Measurements from ENCODE around the gene IGF2R. TPM values are rescaled to one million over a fixed set of nuclear protein-coding genes. Genes with fewer than 3 reads are reported as not detected.

The IGF2R gene
- polyA plus RNA-seq, 2 donors, result 12.9 to 15.0 TPM

DNA sequence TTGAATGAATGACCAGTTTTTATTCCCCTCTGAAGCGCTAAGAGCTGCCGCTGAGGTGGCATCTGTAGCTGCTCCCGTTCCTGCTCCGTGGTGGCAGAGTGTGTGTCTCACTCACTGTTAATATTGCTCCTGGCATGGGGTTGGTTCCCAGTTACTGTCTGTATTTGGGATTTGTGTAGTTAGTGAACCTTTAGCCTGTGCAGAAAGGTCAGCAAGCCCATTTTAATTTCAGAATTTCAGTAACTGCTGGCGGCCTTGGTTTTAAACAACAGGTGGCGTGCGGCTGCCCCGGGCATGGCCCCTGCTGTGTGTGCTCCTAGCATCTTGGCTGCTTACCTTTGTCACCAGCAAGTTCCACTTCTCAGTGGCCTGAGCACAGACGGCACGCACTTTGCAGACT, 98.7 kb downstream of the IGF2R start:
- Histone ChIP-seq H3K36me3 (ENCODE audit: control insufficient read depth in 2 of 2, insufficient read depth in 2 of 2, low read length in 1 of 2) (peaks cover 26 to 66% of the 10 kb centered on the region in 2 donors), H3K27ac (ENCODE audit: low read depth in 2 of 2, low read length in 1 of 2) (no peak overlapping the region), H3K27me3 (ENCODE audit: control insufficient read depth in 1 of 2, insufficient read depth in 2 of 2, low read length in 2 of 2) (no peaks in the 10 kb centered on the region), H3K9me3 (ENCODE audit: control insufficient read depth in 2 of 2, insufficient read depth in 1 of 2, low read depth in 1 of 2, low read length in 1 of 2) (no peaks in the 10 kb centered on the region), H3K4me3 (ENCODE audit: low read depth in 1 of 2, low read length in 2 of 2) (no peak overlapping the region), H3K4me1 (ENCODE audit: control insufficient read depth in 2 of 2, insufficient read depth in 2 of 2, low read length in 1 of 2) (no peaks in the 10 kb centered on the region)
- 94 to 95% methylated on average over 10 of the region's 10 CpGs for WGBS, 2 donors

DNA sequence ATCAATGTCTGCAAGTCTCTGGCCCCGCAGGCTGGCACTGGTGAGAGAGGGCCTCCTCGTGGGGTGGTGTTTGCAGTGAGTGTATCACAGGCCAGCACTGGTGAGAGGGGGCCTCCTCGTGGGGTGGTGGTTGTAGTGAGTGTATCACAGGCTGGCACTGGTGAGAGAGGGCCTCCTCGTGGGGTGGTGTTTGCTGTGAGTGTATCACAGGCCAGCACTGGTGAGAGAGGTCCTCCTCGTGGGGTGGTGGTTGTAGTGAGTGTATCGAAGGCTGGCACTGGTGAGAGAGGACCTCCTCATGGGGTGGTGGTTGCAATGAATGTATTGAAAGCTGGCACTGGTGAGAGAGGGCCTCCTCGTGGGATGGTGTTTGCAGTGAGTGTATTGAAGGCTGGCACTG, 99.5 kb downstream of the IGF2R start:
- peaks cover 31 to 71% of the 10 kb centered on the region in 2 donors for H3K36me3 ChIP-seq (ENCODE audit: control insufficient read depth in 2 of 2, insufficient read depth in 2 of 2, low read length in 1 of 2)
- H3K27ac ChIP-seq (ENCODE audit: low read depth in 2 of 2, low read length in 1 of 2), result no peak overlapping the region
- H3K27me3 ChIP-seq (ENCODE audit: control insufficient read depth in 1 of 2, insufficient read depth in 2 of 2, low read length in 2 of 2), result no peaks in the 10 kb centered on the region
- WGBS, 2 donors, result 85% methylated on average over 7 of the region's 7 CpGs
- no peaks in the 10 kb centered on the region for H3K4me1 ChIP-seq (ENCODE audit: control insufficient read depth in 2 of 2, insufficient read depth in 2 of 2, low read length in 1 of 2)
- no peaks in the 10 kb centered on the region for H3K9me3 ChIP-seq (ENCODE audit: control insufficient read depth in 2 of 2, insufficient read depth in 1 of 2, low read depth in 1 of 2, low read length in 1 of 2)
- no peak overlapping the region for H3K4me3 ChIP-seq (ENCODE audit: low read depth in 1 of 2, low read length in 2 of 2)

DNA sequence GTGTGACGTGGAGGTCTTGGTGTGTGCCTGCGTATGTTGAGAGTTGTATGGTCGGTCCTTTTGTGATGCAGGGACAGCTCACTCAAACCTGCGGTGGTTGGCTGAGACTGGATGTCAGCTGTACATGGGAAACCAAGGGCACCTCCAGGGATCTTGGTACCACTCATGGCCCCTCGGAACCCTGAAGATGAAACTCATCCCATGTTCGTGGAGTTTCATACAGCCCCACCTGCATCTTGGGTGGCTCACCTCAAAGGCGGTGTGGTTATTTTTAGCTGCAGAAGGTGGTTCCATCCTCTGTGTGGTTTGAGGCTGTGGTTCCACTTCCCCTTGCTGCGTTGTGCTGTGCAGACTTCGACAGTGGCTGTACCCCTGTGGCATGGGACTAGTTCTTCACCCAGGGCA, 100.2 kb downstream of the IGF2R start:
- H3K9me3 ChIP-seq (ENCODE audit: control insufficient read depth in 2 of 2, insufficient read depth in 1 of 2, low read depth in 1 of 2, low read length in 1 of 2), result no peaks in the 10 kb centered on the region
- 78 to 79% methylated on average over 9 of the region's 9 CpGs for WGBS, 2 donors
- H3K4me3 ChIP-seq (ENCODE audit: low read depth in 1 of 2, low read length in 2 of 2), result no peak overlapping the region
- H3K27ac ChIP-seq (ENCODE audit: low read depth in 2 of 2, low read length in 1 of 2), result no peak overlapping the region
- peaks cover 31 to 72% of the 10 kb centered on the region in 2 donors for H3K36me3 ChIP-seq (ENCODE audit: control insufficient read depth in 2 of 2, insufficient read depth in 2 of 2, low read length in 1 of 2)
- no peaks in the 10 kb centered on the region for H3K4me1 ChIP-seq (ENCODE audit: control insufficient read depth in 2 of 2, insufficient read depth in 2 of 2, low read length in 1 of 2)
- H3K27me3 ChIP-seq (ENCODE audit: control insufficient read depth in 1 of 2, insufficient read depth in 2 of 2, low read length in 2 of 2), result no peaks in the 10 kb centered on the region

DNA sequence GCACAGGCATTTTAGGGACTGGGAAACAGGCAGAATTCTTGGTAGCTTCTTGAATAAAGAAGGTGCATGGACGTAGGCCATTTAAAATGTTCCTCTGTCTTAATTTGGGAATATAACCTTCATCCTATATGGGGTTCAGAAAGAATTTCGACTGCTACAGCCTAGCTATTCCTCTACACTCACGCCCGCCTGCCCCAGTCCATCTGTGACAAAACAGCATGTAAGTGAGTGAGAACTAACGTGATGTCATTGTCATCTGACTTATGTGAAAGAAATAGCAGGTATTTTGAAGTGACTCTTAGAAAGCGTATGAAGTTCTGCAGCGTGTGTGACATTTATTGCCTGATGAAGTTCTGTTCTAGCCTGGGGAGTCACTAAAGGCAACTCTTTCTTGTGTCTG, 100.6 kb downstream of the IGF2R start:
- no peaks in the 10 kb centered on the region for H3K9me3 ChIP-seq (ENCODE audit: control insufficient read depth in 2 of 2, insufficient read depth in 1 of 2, low read depth in 1 of 2, low read length in 1 of 2)
- no peaks in the 10 kb centered on the region for H3K4me1 ChIP-seq (ENCODE audit: control insufficient read depth in 2 of 2, insufficient read depth in 2 of 2, low read length in 1 of 2)
- H3K27ac ChIP-seq (ENCODE audit: low read depth in 2 of 2, low read length in 1 of 2), result no peak overlapping the region
- WGBS, 2 donors, result 92 to 95% methylated on average over 7 of the region's 7 CpGs
- peaks cover 31 to 68% of the 10 kb centered on the region in 2 donors for H3K36me3 ChIP-seq (ENCODE audit: control insufficient read depth in 2 of 2, insufficient read depth in 2 of 2, low read length in 1 of 2)
- H3K4me3 ChIP-seq (ENCODE audit: low read depth in 1 of 2, low read length in 2 of 2), result no peak overlapping the region
- no peaks in the 10 kb centered on the region for H3K27me3 ChIP-seq (ENCODE audit: control insufficient read depth in 1 of 2, insufficient read depth in 2 of 2, low read length in 2 of 2)

DNA sequence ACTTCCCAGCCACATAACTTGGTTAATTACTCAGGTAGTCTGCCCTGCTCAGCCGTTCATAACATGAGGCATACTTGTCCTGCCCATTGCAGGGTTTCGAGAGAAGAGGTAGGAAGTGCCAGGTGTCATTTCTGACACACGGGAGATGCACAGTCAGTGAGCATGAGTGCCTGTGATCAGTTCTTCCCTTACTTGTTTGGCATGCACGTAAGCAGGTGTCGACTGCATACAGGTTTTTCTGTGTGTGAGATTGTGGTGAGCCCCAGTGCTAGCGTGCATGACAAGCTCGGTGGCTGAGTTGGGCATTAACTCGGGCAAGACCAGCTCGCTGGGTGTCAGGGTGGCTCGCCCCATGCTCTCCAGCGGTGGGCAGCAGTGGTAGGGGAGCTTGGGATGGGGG, 101.5 kb downstream of the IGF2R start:
- no peaks in the 10 kb centered on the region for H3K27me3 ChIP-seq (ENCODE audit: control insufficient read depth in 1 of 2, insufficient read depth in 2 of 2, low read length in 2 of 2)
- H3K4me3 ChIP-seq (ENCODE audit: low read depth in 1 of 2, low read length in 2 of 2), result no peak overlapping the region
- H3K9me3 ChIP-seq (ENCODE audit: control insufficient read depth in 2 of 2, insufficient read depth in 1 of 2, low read depth in 1 of 2, low read length in 1 of 2), result no peaks in the 10 kb centered on the region
- WGBS, 2 donors, result 93 to 95% methylated on average over 11 of the region's 11 CpGs
- H3K36me3 ChIP-seq (ENCODE audit: control insufficient read depth in 2 of 2, insufficient read depth in 2 of 2, low read length in 1 of 2), result peaks cover 31 to 68% of the 10 kb centered on the region in 2 donors
- no peaks in the 10 kb centered on the region for H3K4me1 ChIP-seq (ENCODE audit: control insufficient read depth in 2 of 2, insufficient read depth in 2 of 2, low read length in 1 of 2)
- H3K27ac ChIP-seq (ENCODE audit: low read depth in 2 of 2, low read length in 1 of 2), result no peak overlapping the region

DNA sequence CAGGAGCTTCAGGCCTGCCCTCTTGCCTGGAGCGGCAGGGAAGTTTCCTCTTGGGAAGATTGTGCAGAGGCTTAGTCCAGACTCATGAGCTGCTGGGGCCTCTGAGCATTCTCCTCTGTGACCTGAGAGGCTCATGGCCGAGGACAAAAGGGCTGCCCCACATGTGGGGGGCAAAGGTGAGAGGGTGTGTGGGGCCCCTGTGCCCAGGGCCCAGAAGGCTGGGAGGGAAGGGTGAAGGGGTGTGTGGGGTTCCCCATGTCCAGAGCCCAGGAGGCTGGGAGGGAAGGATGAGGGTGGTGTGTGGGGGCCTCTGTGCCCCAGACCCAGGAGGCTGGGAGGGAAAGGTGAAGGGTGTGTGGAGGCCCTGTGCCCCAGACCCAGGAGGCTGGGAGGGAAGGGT, 101.9 kb downstream of the IGF2R start:
- Histone ChIP-seq H3K27me3 (ENCODE audit: control insufficient read depth in 1 of 2, insufficient read depth in 2 of 2, low read length in 2 of 2) (no peaks in the 10 kb centered on the region), H3K9me3 (ENCODE audit: control insufficient read depth in 2 of 2, insufficient read depth in 1 of 2, low read depth in 1 of 2, low read length in 1 of 2) (no peaks in the 10 kb centered on the region), H3K27ac (ENCODE audit: low read depth in 2 of 2, low read length in 1 of 2) (no peak overlapping the region), H3K4me1 (ENCODE audit: control insufficient read depth in 2 of 2, insufficient read depth in 2 of 2, low read length in 1 of 2) (no peaks in the 10 kb centered on the region), H3K4me3 (ENCODE audit: low read depth in 1 of 2, low read length in 2 of 2) (no peak overlapping the region), H3K36me3 (ENCODE audit: control insufficient read depth in 2 of 2, insufficient read depth in 2 of 2, low read length in 1 of 2) (peaks cover 31 to 69% of the 10 kb centered on the region in 2 donors)
- WGBS, 2 donors, result 89 to 97% methylated on average over 2 of the region's 2 CpGs

DNA sequence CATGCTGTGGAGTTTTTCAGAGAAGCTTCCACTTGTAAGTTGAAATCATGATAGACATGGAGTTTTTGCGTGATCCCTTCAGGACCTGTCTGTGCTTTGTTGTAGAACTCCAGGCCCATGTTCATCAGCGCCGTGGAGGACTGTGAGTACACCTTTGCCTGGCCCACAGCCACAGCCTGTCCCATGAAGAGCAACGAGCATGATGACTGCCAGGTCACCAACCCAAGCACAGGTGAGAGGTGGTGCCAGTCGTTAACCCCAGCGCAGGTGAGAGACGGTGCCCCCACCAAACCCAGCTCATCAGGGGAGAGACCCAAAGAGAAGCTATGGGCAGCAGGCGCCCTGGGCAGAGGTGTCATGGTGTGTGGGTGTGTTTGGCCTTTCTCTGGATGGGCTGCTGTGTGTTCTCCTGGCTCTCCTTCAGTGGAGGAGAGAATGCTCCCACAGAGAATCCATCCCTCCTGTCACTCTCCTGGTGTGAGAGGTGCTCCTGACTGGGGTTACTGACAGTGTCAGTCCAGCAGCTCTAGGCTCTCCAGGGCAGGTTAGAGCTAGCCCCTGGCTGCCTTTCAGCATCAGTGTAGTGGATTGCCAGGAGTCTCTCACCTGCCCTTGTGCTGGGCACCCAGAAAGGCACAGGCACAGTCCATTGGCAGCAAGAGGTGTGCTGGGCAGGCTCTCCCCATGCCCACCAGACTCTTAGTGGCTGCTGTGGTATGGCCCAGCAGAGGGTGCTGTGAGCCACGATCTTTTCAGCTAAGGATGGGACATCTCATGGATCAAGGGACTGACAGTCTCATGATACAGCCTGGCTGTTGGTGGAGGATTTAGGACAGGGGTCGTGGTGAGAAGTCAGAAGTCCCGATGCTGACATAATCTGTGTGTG, 103.2 kb downstream of the IGF2R start:
- H3K36me3 ChIP-seq (ENCODE audit: control insufficient read depth in 2 of 2, insufficient read depth in 2 of 2, low read length in 1 of 2), result peaks cover 31 to 69% of the 10 kb centered on the region in 2 donors
- WGBS, 2 donors, result 83 to 86% methylated on average over 11 of the region's 11 CpGs
- no peaks in the 10 kb centered on the region for H3K4me1 ChIP-seq (ENCODE audit: control insufficient read depth in 2 of 2, insufficient read depth in 2 of 2, low read length in 1 of 2)

DNA sequence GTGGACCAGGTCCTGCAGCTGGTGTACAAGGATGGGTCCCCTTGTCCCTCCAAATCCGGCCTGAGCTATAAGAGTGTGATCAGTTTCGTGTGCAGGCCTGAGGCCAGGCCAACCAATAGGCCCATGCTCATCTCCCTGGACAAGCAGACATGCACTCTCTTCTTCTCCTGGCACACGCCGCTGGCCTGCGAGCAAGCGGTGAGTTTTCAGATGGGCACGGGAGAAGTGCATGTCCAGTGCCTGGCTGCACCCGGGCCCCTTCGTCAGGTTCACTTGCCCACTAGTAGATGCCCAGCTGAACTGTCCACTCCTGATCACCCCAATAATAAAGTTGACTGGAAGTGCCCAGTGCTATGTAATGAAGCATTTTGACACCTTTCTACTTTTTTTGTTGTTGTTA, 104.4 kb downstream of the IGF2R start:
- H3K27me3 ChIP-seq (ENCODE audit: control insufficient read depth in 1 of 2, insufficient read depth in 2 of 2, low read length in 2 of 2), result no peaks in the 10 kb centered on the region
- no peak overlapping the region for H3K4me3 ChIP-seq (ENCODE audit: low read depth in 1 of 2, low read length in 2 of 2)
- no peaks in the 10 kb centered on the region for H3K9me3 ChIP-seq (ENCODE audit: control insufficient read depth in 2 of 2, insufficient read depth in 1 of 2, low read depth in 1 of 2, low read length in 1 of 2)
- H3K36me3 ChIP-seq (ENCODE audit: control insufficient read depth in 2 of 2, insufficient read depth in 2 of 2, low read length in 1 of 2), result peaks cover 34 to 70% of the 10 kb centered on the region in 2 donors
- H3K4me1 ChIP-seq (ENCODE audit: control insufficient read depth in 2 of 2, insufficient read depth in 2 of 2, low read length in 1 of 2), result no peaks in the 10 kb centered on the region
- WGBS, 2 donors, result 90 to 92% methylated on average over 9 of the region's 9 CpGs
- no peak overlapping the region for H3K27ac ChIP-seq (ENCODE audit: low read depth in 2 of 2, low read length in 1 of 2)

More for the DNA sequence above, 103.2 kb downstream of the IGF2R start:
- no peaks in the 10 kb centered on the region for H3K27me3 ChIP-seq (ENCODE audit: control insufficient read depth in 1 of 2, insufficient read depth in 2 of 2, low read length in 2 of 2)
- H3K27ac ChIP-seq (ENCODE audit: low read depth in 2 of 2, low read length in 1 of 2), result no peak overlapping the region
- H3K4me3 ChIP-seq (ENCODE audit: low read depth in 1 of 2, low read length in 2 of 2), result no peak overlapping the region
- no peaks in the 10 kb centered on the region for H3K9me3 ChIP-seq (ENCODE audit: control insufficient read depth in 2 of 2, insufficient read depth in 1 of 2, low read depth in 1 of 2, low read length in 1 of 2)

DNA sequence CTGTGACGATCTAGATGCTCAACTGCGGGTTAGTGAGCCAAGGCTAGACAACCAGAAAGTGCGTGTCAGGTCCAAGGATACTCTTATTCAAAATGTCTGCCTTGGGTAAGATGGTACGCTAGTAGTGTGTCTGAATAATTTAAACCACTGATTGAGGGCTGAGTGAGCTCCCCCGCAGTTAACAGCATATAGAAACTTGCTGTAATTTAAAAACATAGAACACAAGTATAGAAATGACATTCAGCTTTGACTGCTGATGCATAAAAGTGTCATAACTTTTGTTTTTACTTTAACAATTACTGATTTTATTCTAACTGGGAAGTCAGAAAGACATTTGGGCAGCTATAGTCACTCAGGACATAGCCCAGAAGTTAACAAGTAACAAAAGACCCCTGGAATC, 107.1 kb downstream of the IGF2R start:
- WGBS, 2 donors, result 90 to 93% methylated on average over 5 of the region's 5 CpGs
- H3K36me3 ChIP-seq (ENCODE audit: control insufficient read depth in 2 of 2, insufficient read depth in 2 of 2, low read length in 1 of 2), result peaks cover 31 to 68% of the 10 kb centered on the region in 2 donors

DNA sequence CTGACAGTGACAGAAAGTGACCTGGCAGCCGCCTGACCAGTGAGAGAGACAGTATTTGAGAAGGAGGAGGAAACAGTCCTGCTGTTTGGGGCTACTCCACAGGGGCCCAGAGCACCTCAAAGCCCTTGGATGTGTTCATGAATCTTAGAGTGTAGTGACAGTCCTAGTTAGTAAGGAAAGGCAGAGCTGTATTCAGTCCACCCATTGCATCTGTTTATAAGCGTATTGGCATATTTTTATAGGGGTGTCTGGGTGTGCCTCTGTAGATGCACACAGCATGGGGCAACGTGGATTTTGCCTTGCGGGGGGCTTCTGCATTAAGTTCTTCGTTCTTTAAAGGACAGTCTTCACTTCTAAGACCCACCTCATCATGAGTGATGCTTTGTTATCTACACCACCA, 108.1 kb downstream of the IGF2R start:
- Histone ChIP-seq H3K27ac (ENCODE audit: low read depth in 2 of 2, low read length in 1 of 2) (no peak overlapping the region), H3K36me3 (ENCODE audit: control insufficient read depth in 2 of 2, insufficient read depth in 2 of 2, low read length in 1 of 2) (peaks cover 25 to 63% of the 10 kb centered on the region in 2 donors), H3K27me3 (ENCODE audit: control insufficient read depth in 1 of 2, insufficient read depth in 2 of 2, low read length in 2 of 2) (no peaks in the 10 kb centered on the region), H3K4me1 (ENCODE audit: control insufficient read depth in 2 of 2, insufficient read depth in 2 of 2, low read length in 1 of 2) (no peaks in the 10 kb centered on the region), H3K4me3 (ENCODE audit: low read depth in 1 of 2, low read length in 2 of 2) (no peak overlapping the region), H3K9me3 (ENCODE audit: control insufficient read depth in 2 of 2, insufficient read depth in 1 of 2, low read depth in 1 of 2, low read length in 1 of 2) (no peaks in the 10 kb centered on the region)
- WGBS, 2 donors, result 88 to 90% methylated on average over 5 of the region's 5 CpGs

More for the DNA sequence above, 107.1 kb downstream of the IGF2R start:
- no peak overlapping the region for H3K27ac ChIP-seq (ENCODE audit: low read depth in 2 of 2, low read length in 1 of 2)
- no peaks in the 10 kb centered on the region for H3K4me1 ChIP-seq (ENCODE audit: control insufficient read depth in 2 of 2, insufficient read depth in 2 of 2, low read length in 1 of 2)
- no peak overlapping the region for H3K4me3 ChIP-seq (ENCODE audit: low read depth in 1 of 2, low read length in 2 of 2)
- H3K27me3 ChIP-seq (ENCODE audit: control insufficient read depth in 1 of 2, insufficient read depth in 2 of 2, low read length in 2 of 2), result no peaks in the 10 kb centered on the region
- H3K9me3 ChIP-seq (ENCODE audit: control insufficient read depth in 2 of 2, insufficient read depth in 1 of 2, low read depth in 1 of 2, low read length in 1 of 2), result no peaks in the 10 kb centered on the region
